Calu3 (cell line): ENCODE data around the gene GPR171. TPM values are rescaled to one million over a fixed set of nuclear protein-coding genes. Genes with fewer than 3 reads are reported as not detected.

Experiments
- BruUV-seq: library from RNA; stranded (reverse); fragments of 400-500 nt; replicated peaks from 2 replicates; lab custom pipeline; 2021; lab: Mats Ljungman, UMichigan
- CTCF ChIA-PET: fragments of 300-600 bp; sonication (Branson Sonifier 250); formaldehyde crosslinking; loops from one replicate; lab custom pipeline; 2022; ENCODE audit warnings: antibody characterized with exemption; lab: Charles Lee
- DNase-seq: peaks from one replicate; pipeline ENCODE4 v3.0.0; 2022
- H3K27ac Mint-ChIP-seq: one replicate; pipeline ENCODE4 v1.8.0; 2022; ENCODE audit warnings: mixed read lengths; ENCODE audit not compliant: unreplicated experiment
- H3K27me3 Mint-ChIP-seq: one replicate; pipeline ENCODE4 v1.8.0; 2022; ENCODE audit warnings: mixed read lengths; ENCODE audit not compliant: unreplicated experiment
- H3K36me3 Mint-ChIP-seq: one replicate; pipeline ENCODE4 v1.8.0; 2022; ENCODE audit warnings: mild to moderate bottlenecking, moderate library complexity, mixed read lengths; ENCODE audit not compliant: insufficient read depth, unreplicated experiment
- H3K4me1 Mint-ChIP-seq: one replicate; pipeline ENCODE4 v1.8.0; 2022; ENCODE audit warnings: mild to moderate bottlenecking, low read depth, mixed read lengths; ENCODE audit not compliant: unreplicated experiment
- H3K4me3 Mint-ChIP-seq: one replicate; pipeline ENCODE4 v1.8.0; 2022; ENCODE audit warnings: mild to moderate bottlenecking, low read depth, moderate library complexity, mixed read lengths; ENCODE audit not compliant: unreplicated experiment
- H3K9me3 Mint-ChIP-seq: one replicate; pipeline ENCODE4 v1.8.0; 2022; ENCODE audit warnings: low read depth, mixed read lengths; ENCODE audit not compliant: unreplicated experiment
- intact Hi-C: fragments of 100-400 bp; cut with micrococcal nuclease; formaldehyde crosslinking; loops from one replicate; pipeline ENCODE4 v1.10.0; 2022; ENCODE audit not compliant: unreplicated experiment
- total RNA-seq: library from RNA; stranded (reverse); gene quantifications from 2 replicates; pipeline ENCODE4 v1.2.3, GENCODE V29; 2022
- TF ChIP-seq, protein P1 (sequence below): fragments of 200-600 bp; IDR thresholded peaks from one replicate; pipeline ENCODE4 v1.8.0; 2022; ENCODE audit warnings: antibody characterized with exemption; ENCODE audit not compliant: unreplicated experiment

Gene GPR171
- total RNA-seq, 1 experiment from 2014 or later = not detected

DNA sequence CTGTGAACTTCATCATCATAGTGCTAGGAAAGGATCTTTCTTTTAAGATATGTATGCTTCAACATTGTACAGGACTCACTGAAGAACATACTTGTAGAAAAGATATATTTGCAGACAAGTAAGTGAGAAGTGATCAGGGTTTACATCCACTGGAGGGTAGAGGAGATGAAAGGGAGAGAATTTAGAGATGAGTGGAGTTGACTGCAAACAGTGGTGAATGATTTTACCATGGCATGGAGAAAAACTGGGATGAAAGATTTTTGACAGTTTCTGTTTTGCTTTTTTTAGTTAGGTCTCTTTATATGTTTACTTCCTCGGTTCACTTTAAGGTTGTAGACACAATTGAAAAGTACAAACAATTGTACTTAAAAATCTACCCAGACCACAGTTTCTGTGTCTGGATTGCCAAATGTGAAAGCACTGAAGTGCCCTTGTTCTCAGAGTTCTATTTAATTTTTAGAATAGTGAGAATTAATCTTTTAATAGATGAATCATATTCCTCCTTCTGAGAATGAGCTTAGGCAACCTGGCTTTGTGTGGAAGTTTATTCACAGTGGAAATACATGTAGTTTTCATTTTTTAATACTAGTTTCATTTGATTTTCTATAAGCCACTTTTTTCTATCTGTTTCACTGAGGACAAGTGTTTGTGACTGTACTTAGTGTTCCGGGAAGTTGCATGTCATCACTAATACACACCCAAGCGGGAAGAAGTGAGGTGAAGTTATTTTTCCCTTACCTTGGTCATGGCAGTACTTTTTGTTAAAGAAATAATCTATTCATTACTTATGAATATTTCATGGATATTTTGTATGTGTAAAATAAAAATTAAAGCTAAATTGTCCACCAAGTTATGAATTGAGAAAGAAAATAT, 1.8 kb upstream of the GPR171 start:
- no peak for DNase-seq
- H3K27me3 Mint-ChIP-seq = no peaks in the 10 kb centered on the region

DNA sequence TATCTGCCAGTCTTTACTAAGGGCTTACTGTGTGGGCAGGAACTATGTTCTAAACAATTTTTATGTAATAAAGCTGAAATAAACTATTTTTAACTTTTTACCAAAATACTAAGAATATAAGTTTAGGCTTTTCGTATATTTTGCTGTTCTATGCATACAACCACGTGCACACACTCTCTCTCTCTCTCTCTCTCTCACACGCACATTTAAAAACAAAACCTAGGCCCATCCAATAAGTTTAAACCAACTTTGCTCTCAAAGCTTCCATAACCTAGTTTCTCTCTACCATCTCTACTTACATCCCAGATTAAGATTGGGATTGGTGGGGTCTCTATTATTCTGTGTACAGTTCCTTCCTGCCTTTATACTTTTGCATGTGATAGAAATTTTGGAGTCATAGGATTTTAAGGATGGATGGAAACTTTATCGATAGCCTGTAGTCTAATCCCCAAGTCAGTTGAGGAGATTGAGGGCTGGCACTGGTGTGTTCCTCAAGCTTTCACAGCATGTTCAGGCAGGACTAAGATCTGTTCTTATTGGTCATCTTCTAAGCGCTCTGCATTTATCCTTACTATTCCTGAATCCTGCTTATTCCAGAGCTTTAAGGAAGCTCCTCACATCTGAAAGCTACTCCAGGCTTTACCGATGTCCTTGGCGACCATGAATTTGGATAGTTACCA, 1.8 kb downstream of the GPR171 start:
- DNase-seq = no peak
- Mint-ChIP-seq H3K27ac (no peak overlapping the region), H3K4me1 (no peaks in the 10 kb centered on the region), H3K4me3 (no peak overlapping the region), H3K27me3 (no peaks in the 10 kb centered on the region), H3K36me3 (no peaks in the 10 kb centered on the region), H3K9me3 (no peaks in the 10 kb centered on the region)
- CTCF ChIA-PET = interaction anchor here (0.5 to 0.8 kb wide), 3 partner anchors 8 to 495 kb away, joined by 3 to 4 read pairs (median 3); no protein-coding TSS in a partner anchor
- intact Hi-C loops = no loop called here
- TF ChIP-seq, protein P1, sequence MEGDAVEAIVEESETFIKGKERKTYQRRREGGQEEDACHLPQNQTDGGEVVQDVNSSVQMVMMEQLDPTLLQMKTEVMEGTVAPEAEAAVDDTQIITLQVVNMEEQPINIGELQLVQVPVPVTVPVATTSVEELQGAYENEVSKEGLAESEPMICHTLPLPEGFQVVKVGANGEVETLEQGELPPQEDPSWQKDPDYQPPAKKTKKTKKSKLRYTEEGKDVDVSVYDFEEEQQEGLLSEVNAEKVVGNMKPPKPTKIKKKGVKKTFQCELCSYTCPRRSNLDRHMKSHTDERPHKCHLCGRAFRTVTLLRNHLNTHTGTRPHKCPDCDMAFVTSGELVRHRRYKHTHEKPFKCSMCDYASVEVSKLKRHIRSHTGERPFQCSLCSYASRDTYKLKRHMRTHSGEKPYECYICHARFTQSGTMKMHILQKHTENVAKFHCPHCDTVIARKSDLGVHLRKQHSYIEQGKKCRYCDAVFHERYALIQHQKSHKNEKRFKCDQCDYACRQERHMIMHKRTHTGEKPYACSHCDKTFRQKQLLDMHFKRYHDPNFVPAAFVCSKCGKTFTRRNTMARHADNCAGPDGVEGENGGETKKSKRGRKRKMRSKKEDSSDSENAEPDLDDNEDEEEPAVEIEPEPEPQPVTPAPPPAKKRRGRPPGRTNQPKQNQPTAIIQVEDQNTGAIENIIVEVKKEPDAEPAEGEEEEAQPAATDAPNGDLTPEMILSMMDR = no peak
- no TSS peak for BruUV-seq

More for the DNA sequence above, 1.8 kb upstream of the GPR171 start:
- H3K9me3 Mint-ChIP-seq = no peaks in the 10 kb centered on the region
- H3K27ac Mint-ChIP-seq = no peak overlapping the region
- H3K4me3 Mint-ChIP-seq = no peak overlapping the region
- TF ChIP-seq, protein P1 = no peak
- H3K4me1 Mint-ChIP-seq = no peaks in the 10 kb centered on the region
- no TSS peak for BruUV-seq
- CTCF ChIA-PET = interaction anchor here (0.9 kb wide), 1 partner anchor 88 kb away, joined by 3 read pairs; no protein-coding TSS in a partner anchor
- intact Hi-C loops = no loop called here
- H3K36me3 Mint-ChIP-seq = no peaks in the 10 kb centered on the region

DNA sequence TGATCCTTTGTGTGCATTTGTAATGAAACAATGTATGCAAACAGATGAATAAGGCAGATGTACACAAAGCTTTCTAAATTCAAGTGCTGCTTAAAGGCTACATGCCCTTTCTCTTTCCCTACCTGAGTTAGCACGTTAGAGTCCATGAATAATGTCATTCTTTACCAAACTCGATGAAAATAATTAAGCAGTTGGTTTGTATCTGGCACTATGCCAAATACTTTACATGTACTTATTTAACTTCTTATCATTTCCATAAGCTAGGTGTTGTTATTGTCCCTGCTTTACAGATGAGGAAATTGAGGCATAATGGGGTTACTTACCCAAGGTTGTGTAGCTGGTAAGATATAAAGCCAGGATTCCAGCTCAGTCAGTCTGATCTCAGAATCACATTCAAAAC, 2.4 kb downstream of the GPR171 start:
- H3K4me3 Mint-ChIP-seq = no peak overlapping the region
- H3K27me3 Mint-ChIP-seq = no peaks in the 10 kb centered on the region
- intact Hi-C loops = no loop called here
- TF ChIP-seq, protein P1 = no peak
- CTCF ChIA-PET = interaction anchor here (0.5 to 0.8 kb wide), 4 partner anchors 8 to 495 kb away, joined by 3 to 4 read pairs (median 4); no protein-coding TSS in a partner anchor
- BruUV-seq = no TSS peak
- DNase-seq = no peak
- no peaks in the 10 kb centered on the region for H3K36me3 Mint-ChIP-seq
- no peak overlapping the region for H3K27ac Mint-ChIP-seq
- H3K4me1 Mint-ChIP-seq = no peaks in the 10 kb centered on the region
- no peaks in the 10 kb centered on the region for H3K9me3 Mint-ChIP-seq

DNA sequence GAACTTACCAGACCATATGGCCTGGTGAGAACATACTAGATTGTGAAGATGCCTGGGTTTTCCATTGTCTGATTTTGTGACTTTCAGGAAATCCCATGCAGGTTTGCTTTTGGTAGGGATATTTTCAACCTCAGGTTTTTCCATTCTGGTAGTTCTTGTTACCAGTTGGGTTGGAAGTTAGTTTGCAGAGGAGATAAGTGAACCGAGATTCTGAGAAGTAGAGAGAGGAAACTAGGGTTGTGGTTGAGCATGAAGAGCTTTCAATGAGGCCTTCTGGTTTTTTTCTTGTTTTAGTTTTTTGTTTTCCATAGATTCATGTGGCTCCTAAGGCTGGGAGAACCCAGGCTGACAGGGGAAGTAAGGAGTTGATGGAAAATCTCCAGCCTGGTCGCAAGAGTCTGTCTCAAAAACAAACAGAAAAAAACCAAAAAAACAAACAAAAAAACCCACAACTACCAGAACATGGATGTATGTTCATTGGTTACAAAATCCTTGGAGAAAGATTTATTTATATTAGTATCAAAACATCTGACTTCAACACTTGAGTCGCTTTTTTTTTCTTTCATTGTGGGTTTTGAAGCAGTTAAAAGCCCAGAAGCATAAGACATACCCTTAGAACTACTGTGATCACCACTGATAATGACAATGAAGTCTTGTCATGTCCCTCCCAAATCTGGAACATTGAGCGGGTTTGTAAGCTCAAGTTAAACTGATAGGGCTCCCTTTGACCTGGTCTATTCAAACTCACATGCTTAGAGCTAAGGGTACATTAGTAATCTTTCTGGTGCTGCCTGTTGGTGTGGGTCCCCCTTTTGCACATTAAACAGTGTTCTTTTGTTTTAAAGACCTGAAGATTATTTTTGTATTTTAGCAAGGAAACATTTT, 3.2 kb downstream of the GPR171 start:
- no peak overlapping the region for H3K4me3 Mint-ChIP-seq
- H3K36me3 Mint-ChIP-seq = no peaks in the 10 kb centered on the region
- no TSS peak for BruUV-seq
- CTCF ChIA-PET = interaction anchor here (0.7 kb wide), 2 partner anchors 13 to 24 kb away, joined by 3 to 4 read pairs; no protein-coding TSS in a partner anchor
- H3K9me3 Mint-ChIP-seq = no peaks in the 10 kb centered on the region
- TF ChIP-seq, protein P1 = no peak
- H3K27me3 Mint-ChIP-seq = no peaks in the 10 kb centered on the region
- DNase-seq = no peak
- no peak overlapping the region for H3K27ac Mint-ChIP-seq
- no peaks in the 10 kb centered on the region for H3K4me1 Mint-ChIP-seq
- intact Hi-C loops = no loop called here
